HG03521 (cell line): Measurements from ENCODE around the gene SYNGR2.
A peak's percentile ranks its signal among the peaks of the same experiment; 100 is the strongest.

Experiments
- ATAC-seq: cut with Tn5 transposase; IDR thresholded peaks from one replicate; pipeline ENCODE4 v1.9.1; 2021; ENCODE audit warnings: mild to moderate bottlenecking, moderate library complexity; ENCODE audit not compliant: unreplicated experiment

Gene SYNGR2, protein sequence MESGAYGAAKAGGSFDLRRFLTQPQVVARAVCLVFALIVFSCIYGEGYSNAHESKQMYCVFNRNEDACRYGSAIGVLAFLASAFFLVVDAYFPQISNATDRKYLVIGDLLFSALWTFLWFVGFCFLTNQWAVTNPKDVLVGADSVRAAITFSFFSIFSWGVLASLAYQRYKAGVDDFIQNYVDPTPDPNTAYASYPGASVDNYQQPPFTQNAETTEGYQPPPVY

DNA sequence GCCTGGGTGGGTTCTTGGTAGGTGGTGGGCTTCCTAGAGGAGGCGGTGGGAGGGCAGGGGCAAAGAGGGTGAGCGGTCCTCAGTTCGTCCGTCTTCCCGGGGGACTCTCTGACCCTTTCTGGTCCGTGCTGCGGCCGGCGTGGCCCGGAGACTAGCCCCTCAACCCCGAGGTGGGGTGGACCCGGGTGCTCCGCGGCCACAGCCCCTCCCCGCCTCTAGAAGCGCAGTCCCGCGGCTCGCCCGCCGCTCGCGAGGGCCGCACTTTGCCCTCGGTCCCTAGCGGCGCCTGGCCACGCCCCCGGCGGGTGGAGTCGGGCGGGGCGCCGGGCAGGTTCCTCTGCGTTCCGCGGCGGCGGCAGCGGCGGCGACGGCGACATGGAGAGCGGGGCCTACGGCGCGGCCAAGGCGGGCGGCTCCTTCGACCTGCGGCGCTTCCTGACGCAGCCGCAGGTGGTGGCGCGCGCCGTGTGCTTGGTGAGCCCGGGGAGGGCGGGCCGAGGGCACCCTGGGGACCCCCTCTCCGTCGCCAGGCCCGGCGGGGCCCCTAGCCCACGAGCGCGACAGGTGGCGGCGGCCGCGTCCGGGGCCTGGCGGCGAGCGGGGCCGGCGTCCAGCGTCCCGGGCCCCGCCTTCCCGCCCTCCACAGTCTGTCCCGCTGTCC lies at the start of gene SYNGR2:
SYNGR2 (plus strand) TSS at position 340 of the 661 bp plus-strand sequence; CDS start at position 376, 36 bp downstream.
- peak; percentile 49 for ATAC-seq

DNA sequence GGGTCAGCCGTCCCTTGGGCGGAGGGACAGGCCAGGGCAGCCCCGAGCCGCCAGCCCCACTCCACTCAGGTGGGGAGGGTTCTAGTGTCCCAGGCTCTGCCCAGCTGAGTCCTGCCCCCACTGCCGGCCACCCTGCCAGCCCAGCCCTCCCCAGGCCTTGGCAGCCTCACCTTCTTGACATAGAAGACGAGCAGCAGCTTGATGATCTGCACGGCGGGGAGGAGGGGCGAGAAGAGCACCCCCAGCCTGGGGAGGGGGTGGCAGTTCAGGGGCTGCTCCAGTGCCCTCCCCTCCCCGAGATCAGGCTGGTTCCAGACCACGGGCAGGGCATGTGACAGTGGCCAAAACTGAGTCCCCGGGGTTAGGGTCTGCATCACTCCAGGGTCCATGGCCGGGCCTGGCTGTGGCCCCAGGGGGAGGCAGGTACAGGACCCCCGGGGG lies 49.6 kb upstream of the SYNGR2 start:
- no peak for ATAC-seq

DNA sequence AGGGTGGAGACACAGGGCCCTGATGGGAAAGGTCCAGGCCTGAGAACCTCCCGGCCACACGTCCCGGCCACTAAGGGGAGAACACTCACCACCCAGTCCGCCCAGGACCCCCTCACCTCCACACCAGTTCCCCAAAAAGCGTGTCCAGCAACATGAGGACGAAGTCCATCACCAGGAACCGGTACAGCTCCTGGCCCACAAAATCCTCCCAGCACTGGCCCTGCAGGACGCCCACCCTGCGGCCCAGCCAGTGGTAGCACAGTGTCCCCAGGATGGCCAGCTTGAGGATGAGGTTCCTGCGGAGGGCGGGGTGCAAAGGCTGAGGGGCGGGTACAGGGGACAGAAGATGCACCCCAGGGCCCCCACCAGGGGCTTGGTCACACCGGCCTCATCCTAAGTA lies 47.8 kb upstream of the SYNGR2 start:
- ATAC-seq: no peak

DNA sequence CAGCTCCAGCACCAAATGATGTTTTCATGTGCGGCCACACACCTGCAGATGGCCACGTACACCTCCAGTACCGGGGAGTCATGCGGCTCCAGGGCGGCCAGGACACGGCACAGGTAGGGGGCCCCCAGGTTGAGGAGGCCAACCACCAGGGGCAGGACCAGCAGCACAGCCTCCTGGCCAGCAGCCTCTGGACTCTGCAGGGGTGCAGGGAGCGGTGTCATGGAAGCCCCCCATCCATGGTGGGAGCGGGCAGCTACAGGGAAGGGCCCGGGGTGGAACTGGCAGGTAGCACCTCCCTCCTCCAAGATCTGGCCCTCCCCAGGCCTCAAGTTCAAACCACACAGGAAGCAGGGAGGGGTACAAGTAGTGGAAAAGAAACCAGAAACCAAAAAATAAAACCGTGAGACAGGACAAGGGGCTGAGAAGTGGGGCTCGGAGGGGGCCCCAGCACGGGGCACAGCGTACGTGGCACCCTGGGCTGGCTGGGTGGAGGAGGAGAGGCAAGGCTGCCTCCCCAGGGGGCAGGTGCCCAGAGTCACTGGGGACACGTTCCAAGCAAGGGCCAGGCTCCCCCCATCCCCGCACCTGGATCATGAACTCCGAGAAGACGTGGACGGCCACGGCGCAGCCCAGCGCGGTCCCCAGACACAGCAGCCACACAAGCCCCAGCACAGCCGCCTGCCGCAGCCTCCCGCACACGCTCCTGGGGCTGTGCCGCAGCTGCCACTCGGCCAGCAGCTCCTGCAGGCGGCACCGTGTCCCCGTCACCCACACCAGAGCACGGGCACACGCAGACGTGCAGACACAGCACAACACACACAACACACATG lies 47.2 kb upstream of the SYNGR2 start:
- no peak for ATAC-seq

DNA sequence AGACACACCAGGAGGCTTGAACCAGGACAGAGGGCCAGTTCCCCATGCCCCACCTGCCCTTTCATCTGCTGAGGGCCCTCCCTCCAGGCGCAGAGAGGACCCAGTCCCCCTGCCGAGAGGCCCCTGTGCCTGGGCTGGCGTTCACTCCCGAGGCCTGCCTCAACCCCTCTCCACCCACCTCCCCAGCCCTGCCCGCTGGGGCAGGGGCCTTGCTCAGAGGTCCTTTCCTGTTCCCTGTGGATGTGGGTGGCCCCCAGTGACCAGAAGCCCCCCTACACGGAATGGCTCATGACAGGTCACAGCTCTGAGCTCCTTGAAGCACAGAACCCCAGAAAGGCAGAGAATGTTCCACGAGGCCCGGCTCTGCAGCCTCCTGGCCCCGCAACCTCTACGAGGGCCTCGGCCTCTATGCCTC lies 46.6 kb upstream of the SYNGR2 start:
- ATAC-seq: no peak

DNA sequence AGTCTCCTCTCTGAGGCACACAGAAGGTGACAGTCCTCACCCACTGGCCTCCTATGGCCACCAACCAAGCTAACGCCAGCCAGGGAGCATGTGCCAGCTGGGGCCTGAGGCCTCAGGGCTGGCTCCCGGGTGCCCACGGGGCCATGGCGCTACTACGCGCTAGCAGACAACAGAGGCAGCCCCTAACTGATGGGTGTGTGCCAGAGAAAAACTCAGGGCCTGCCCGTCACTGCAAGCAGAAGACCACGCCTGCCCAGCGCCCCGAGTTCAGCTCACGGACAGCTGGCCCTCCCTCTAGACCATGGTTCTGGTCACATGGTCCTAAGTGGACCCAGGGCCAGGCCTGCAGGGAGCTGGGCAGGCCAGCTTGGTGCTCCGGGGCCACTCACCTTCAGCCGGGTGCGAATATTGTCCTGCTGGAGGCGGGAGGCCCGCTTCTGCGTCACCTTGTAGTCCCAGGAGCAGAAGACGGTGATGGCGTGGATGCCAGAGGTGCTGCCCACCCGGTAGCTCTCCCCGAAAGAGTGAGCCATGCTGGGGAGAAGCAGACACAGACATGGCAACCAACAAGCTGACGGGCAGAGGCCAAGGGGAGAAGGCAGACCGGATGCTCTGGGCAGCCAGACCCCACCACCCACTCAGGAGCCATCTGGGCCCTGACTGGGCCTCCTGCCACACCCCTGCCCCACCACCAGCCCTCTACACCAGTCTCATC lies 46.0 kb upstream of the SYNGR2 start:
- ATAC-seq: no peak

DNA sequence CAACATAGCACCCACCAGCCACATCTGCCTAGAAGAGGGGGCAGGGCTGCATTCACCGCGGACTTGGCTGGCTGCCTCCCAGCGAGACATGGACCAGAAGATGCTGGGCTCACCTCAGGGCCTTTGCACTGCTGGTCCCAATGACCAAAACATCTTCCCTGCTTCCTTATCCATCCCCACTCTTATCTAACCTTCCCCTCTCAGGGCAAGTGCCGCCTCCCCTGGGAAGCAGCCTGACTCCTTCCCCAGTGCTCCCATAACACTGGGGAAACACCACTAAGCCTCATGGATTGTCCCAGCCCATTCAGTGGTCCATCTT lies 45.5 kb upstream of the SYNGR2 start:
- no peak for ATAC-seq

DNA sequence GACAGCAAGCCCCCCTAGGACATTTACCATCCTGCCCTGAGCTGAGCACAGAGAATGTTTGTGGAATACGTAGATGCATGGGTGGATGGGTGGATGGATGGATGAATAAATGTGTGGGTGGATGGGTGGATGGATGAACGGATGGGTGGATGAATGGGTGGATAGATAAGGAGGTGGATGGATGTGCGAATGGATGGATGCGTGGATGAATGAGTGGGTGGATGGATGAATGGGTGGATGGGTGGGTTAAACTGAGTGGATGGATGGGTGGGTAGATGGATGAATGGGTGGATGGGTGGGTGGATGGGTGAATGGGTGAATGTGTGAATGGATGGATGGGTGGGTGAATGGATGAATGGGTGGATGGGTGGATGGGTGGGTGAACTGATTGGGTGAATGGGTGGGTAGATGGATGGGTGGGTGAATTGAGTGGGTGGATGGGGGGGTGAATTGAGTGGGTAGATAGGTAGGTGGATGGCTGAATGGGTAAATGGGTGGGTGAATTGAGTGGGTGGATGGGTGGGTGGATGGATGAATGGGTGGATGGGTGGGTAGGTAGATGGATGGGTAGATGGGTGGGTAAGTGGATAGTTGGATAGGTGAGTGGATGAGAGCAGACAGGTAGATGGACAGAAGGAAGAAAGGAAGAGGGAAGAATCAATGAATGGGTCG lies 45.0 kb upstream of the SYNGR2 start:
- no peak for ATAC-seq

DNA sequence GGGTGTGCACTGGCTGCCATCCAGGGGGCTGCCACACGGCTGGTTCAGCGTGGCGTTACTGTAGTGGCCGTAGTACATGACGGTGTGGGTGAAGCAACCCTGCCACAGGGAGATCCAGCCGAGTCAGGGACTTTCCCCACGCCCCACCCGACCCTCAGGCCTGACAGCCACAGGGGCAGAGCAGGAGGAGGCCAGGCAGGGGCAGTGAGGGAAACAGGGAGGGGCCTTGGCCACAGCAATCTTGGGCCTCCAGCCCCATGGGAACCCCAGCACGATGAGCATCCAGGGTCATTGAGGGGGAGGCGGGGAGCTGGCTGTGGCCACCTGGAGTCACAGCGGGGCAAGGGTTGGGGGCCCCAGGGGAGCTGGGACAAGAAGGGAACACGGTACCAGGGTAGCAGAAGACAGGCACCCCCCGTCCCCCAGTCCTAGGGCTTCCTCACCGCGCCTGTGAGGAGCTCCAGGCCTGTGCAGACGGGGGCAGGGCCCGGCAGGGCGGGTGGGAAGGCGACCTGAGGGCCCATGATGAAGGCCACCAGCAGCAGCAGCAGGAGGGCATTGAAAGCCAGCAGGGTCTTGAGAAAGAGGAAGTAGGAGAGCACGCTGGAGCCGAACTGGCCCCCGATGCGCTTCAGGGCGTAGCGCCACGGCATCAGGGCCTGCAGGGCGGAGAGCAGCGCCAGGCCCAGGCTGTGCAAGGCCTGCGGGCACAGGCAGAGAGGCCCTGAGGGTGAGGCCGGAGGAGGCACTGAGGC lies 44.1 kb upstream of the SYNGR2 start:
- ATAC-seq: no peak

DNA sequence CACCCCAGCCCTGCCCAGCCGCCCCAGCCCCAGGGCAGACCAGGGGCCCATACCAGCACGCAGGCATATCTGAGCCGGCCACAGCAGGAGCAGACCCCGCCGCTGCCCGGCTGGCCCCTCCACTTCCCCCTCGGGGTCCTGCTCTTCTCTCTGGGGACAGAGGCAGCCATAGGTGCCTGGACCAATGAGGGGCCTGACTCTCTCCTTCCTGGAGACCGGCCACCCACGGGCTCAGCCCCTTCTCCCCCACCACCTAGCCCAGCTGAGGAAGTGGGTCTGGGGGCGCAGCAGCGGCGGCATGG lies 43.6 kb upstream of the SYNGR2 start:
- ATAC-seq: no peak

DNA sequence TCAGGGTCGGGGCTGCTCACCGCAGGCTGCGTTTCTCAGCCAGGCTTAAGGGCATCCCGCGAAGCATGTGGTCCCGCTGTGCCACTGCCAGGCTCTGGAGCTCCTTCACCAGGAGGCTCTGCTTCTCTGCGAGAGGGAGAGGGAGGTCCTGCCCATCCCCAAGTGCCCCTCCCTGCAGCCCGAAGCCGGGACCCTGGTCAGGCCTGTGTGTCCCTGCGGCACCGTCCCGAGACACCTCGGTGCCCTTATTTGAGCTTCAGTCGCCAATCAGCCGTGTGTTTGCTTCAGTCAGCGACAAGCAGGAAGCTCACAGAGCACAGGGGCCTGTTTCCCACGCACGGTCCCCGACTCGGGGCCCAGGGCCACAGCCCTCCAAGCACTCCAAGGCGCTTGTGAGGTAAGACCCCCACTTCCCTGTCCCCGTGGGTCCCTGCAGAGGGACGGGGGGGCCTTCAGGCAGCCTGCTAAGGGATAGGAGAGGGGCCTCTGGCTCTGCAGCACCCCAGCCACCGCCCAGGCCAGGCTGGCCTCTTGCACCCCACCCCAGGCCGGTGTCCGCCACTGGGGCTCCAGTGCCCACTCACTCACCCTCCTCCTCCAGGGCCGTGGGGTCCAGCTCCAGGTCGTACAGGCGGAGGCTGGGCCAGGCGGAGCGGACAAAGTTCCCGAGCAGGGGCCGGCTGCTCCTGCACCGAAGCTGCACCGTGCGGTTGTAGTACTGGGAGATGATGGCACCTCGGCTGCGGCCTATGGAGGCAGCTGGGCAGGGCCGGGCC lies 43.1 kb upstream of the SYNGR2 start:
- ATAC-seq: no peak

DNA sequence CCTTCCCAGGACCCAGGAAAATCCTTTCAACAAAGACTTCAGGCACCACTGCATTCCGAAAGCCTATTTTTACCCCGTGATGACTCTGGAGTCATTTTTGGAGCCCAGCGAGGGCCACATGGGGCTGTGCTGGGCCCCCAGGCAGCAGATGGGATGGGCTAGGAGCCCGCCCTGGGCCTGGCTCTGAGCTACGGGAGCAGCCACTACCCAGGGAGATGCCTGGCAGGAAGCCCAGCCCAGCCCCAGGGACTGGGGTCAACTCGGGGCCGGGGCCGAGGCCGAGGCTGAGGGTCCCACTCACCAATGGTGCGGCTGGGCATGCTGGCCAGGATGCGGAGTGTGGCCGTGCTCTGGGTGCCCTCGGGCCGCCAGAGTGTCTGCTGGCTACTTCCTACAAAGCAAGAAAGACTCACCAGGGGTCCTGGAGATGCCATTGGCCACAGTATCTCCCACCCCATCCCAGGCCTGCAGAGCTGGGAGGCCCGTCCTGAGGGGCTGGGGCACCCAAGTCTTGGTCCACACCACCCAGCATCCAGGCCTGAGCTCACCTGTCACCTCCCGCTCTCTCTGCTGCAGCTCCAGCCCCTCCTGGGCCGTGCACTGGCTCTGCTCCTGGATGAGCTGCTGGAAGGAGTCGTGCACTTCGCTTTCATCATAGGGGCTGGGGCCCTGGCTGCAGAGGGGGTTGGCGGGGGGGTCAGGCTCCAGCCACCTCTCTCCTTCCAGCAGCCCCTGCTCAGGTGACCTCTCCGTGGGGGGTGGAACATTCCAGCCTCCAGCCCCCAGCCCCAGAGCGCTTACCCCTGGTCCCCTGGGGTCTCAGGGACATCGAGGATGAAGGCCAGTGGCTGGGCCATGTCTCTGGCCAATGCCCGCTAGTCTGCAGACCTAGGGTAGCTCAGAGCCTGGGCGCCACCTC lies 42.1 kb upstream of the SYNGR2 start:
- ATAC-seq: no peak

DNA sequence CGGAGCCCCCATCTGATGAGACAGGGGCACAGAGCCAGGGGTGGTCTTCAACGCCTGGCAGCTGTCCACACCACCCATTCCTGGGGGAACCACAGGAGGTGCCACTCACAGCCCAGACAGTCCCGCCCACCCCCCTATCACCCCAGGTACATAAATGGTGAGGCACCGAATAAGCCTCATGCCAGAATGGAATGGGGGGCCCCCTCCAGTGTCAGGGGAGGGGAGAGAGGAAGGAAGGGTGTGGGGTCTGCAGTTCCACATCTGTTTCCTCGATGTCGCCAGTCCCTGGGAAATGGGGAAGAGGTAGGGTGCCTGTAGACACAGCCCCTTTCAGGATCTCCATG lies 41.5 kb upstream of the SYNGR2 start:
- ATAC-seq: no peak

DNA sequence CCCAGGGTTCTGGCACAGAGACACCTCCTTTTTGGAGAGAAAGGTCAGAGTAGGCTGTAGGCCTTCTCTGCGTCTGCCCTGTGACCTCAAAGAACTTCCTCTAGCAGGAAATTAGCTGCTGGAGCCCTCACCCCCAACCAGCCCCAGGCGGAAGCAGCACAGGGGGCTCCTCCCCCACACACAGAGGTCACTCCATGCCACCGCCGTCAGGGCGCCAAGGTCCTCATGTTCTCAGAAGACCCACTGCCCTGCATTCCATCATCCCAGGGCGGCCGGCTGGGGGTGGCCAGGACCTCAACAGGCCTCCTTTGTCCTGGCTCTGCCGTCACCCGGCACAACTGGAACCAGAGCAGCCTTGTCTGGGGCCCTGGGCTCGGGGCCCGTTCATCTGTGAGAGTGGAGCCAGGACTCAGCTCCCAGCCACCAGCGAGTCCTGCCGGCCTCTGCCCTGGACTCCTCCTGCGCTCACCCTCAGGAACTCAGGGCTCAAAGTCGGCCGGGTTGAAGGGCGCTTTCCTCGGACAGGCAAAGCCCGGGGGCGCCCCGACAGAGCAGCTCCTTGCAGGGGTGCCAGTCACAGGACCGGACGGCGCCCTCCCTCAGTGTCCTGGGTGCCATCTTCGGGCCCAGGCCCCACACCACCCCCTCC lies 41.0 kb upstream of the SYNGR2 start:
- ATAC-seq: no peak

DNA sequence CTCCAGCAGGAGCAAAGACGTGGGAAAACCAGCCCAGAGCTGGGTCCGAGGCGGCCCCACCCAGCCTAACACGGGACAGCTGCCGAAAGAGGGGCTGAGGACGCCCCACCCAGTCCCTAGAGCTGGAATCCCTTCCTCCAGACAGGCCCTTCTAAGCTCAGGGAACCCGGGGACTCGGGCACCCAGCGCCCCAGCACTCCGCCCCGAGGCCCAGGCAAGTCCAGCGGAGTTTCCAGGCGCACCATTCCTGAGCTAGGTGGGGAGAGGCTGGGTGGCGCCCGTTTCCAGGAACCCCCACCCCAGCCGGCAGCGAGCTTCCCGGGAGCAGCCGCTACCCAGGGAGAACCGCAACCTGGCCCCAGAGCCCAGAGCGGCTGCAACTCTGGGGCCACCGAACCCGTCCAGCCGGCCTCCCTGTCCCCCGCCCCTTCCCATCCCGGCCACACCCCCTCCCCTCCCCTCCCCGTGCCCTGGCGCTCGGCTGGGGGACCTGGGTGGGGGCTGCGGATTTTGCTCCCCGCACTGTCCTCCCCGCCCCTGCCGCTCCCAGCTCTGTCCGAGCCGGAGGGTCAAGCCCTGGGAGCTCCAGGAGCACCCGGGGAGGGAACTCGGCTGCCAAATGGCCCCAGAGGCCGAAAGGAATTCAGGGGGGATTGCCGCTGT lies 40.4 kb upstream of the SYNGR2 start:
- ATAC-seq: no peak

DNA sequence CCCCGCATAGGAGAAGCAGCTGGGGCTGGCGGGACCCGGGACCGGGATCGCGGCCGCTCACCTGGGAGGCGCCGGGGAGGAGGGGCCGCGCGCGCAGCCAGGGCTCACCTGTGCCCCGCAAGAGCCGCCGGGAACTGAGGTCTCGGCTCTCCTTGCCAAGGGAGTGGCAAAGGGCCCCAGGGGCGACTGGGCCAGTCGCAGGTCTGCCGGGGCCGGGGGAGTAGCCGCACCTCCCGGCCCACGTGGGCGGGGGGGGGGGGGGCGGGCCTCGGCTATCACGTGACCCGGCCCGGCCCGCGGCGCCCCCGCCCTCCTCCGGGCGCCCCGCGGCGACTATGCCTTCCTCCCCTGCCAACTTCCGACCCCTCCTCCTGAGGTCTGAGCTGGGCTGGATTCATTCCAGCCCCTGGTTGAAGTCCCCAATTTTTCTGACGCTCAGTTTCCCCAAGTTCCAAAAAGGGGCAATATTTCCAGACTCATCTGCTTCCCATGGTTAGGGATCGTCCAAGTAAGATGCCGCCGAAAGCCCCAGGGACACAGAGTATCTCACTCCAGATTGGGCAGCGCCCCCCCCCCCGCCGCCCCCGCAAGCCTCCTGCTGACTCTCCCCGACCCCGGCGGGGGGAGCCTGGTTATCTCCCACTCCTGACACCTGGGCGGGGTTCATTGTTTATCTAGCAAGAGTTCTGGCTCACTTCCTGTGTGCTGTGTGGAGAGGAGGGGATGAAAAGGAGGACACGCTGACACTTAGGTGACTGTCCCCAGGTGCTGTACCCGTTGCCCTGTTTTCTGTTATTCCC lies 39.6 kb upstream of the SYNGR2 start, which contains the start of gene TMC6:
TMC6 (minus strand) TSS at position 205 of the 800 bp plus-strand sequence. CDS start 1,923 bp downstream, outside the sequence.
- no peak for ATAC-seq
